Measurements from ENCODE around the gene IFNL1. TPM values are rescaled to one million over a fixed set of nuclear protein-coding genes. Genes with fewer than 3 reads are reported as not detected.
A peak's percentile ranks its signal among the peaks of the same experiment; 100 is the strongest.

The IFNL1 gene
- total RNA-seq, 1 experiment from 2014 or later, result not detected

DNA sequence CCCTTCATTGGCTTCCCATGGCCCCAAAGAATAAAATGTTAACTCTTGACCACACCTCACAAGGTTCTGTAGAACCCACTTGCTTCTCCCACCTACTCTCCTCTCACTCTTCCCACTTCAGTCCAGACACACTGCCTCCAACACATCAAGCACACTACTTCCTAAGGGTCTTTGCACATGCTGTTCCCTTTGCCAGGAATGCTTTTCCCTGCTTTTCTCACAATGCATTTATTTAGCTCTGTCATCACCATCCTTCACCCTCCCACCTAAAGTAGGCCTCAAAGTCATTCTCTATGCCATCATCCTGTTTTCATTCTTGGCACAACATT, 7.9 kb downstream of the IFNL1 start:
- no peaks in the 10 kb centered on the region; the same call in 1 of the 2 replicates for H3K36me3 ChIP-seq (ENCODE audit: control insufficient read depth, insufficient read depth, low read length)
- TF ChIP-seq CTCF (IDR thresholded peaks at IDR 0.05; ENCODE audit: insufficient read depth in 1 of 2, low read depth in 1 of 2, low read length in 1 of 2, severe bottlenecking in 1 of 2, unreplicated experiment in 1 of 2), result no peak
- peaks cover 48% of the 10 kb centered on the region for H3K36me3 Mint-ChIP-seq (ENCODE audit: insufficient read depth, unreplicated experiment)
- H3K4me1 ChIP-seq, result peaks cover 54% of the 10 kb centered on the region
- H3K9me3 ChIP-seq, result no peaks in the 10 kb centered on the region
- no peak overlapping the region for H3K4me3 ChIP-seq (ENCODE audit: low read depth, low read length)
- H3K27me3 ChIP-seq (replicated peaks; ENCODE audit: control insufficient read depth, insufficient read depth, low read length), result no peaks in the 10 kb centered on the region
- intact Hi-C loops (cut with micrococcal nuclease; ENCODE audit: unreplicated experiment), result no loop called here
- BruUV-seq (replicated peaks), result no TSS peak
- ChIA-PET POLR2A (interaction anchor here (0.6 to 1.6 kb wide), 5 partner anchors 8 to 403 kb away, joined by 3 to 13 read pairs (median 4); partner anchors contain the start of genes MED29 and PAF1), CTCF (interaction anchor here (0.8 to 1.4 kb wide), 4 partner anchors 27 to 182 kb away, joined by 5 to 7 read pairs (median 6); no protein-coding TSS in a partner anchor)
- no peaks in the 10 kb centered on the region for H3K27me3 Mint-ChIP-seq (ENCODE audit: insufficient read depth, unreplicated experiment)
- peak overlapping the region; percentile 68 for H3K4me3 Mint-ChIP-seq (ENCODE audit: unreplicated experiment)
- H3K9me3 Mint-ChIP-seq (ENCODE audit: unreplicated experiment), result no peaks in the 10 kb centered on the region
- H3K4me1 Mint-ChIP-seq (ENCODE audit: low read depth, unreplicated experiment), result peaks cover 49% of the 10 kb centered on the region
- H3K27ac Mint-ChIP-seq (ENCODE audit: unreplicated experiment), result peak overlapping the region; percentile 91
- no peak for DNase-seq

DNA sequence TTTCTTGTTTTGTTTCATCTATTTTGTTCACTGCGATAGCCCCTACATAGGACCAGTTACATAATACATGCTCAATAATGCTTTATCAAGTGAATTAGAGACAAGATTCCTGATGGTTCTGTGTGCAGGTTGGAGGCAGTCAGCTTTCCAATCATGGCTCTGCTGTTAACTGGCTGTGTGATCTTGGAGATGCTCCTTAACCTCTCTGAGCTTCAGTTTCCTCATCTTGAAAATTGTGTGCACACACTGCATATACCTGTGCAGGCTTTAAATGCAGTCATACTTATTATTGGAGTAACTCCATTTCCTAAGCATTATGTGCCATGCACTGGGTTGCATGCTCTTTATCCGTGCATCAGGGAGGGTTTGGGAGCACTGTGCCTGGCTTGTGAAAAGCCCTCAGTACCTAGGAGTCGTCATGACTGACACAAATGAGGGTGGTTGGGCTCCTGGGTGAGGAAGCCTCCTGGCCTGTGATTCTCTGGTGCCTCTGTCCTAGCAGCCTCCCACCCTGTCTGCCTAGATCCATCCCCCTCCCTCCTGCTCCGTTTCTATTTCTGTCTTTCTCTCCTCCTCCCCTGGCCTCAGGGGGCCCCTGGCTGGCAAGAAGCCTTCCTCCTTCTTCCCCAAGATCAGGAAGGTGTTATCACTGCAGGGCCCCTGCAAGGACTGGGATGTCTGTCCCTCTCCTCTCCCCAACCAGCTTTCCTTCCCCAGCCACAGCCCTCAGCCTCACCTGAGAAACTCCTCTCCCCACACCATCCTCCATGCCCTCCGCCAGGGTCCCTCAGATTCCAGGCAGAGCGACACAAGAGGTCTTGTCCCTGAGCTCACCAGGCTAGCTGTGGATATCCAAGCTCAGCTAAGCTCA, 8.7 kb downstream of the IFNL1 start:
- peaks cover 49% of the 10 kb centered on the region for H3K4me1 Mint-ChIP-seq (ENCODE audit: low read depth, unreplicated experiment)
- H3K4me3 Mint-ChIP-seq (ENCODE audit: unreplicated experiment), result peak overlapping the region; percentile 86
- no TSS peak for BruUV-seq (replicated peaks)
- POLR2A ChIA-PET, result no interaction called here
- intact Hi-C loops (cut with micrococcal nuclease; ENCODE audit: unreplicated experiment), result no loop called here
- Histone ChIP-seq H3K36me3 (ENCODE audit: control insufficient read depth, insufficient read depth, low read length) (no peaks in the 10 kb centered on the region; the same call in 1 of the 2 replicates), H3K9me3 (no peaks in the 10 kb centered on the region), H3K4me1 (peaks cover 55% of the 10 kb centered on the region), H3K27me3 (replicated peaks; ENCODE audit: control insufficient read depth, insufficient read depth, low read length) (no peaks in the 10 kb centered on the region), H3K4me3 (ENCODE audit: low read depth, low read length) (no peak overlapping the region)
- peaks cover 55% of the 10 kb centered on the region for H3K36me3 Mint-ChIP-seq (ENCODE audit: insufficient read depth, unreplicated experiment)
- H3K9me3 Mint-ChIP-seq (ENCODE audit: unreplicated experiment), result no peaks in the 10 kb centered on the region
- CTCF ChIA-PET, result interaction anchor here (0.6 kb wide), 1 partner anchor 100 kb away, joined by 3 read pairs; no protein-coding TSS in a partner anchor
- H3K27me3 Mint-ChIP-seq (ENCODE audit: insufficient read depth, unreplicated experiment), result no peaks in the 10 kb centered on the region
- peak overlapping the region; percentile 91 for H3K27ac Mint-ChIP-seq (ENCODE audit: unreplicated experiment)
- peak; percentile 41 to 80 for DNase-seq
- TF ChIP-seq CTCF (IDR thresholded peaks at IDR 0.05; ENCODE audit: insufficient read depth in 1 of 2, low read depth in 1 of 2, low read length in 1 of 2, severe bottlenecking in 1 of 2, unreplicated experiment in 1 of 2), result no peak

GRCh38 chr19:39306075-39306474, 9.9 kb downstream of the IFNL1 start:
- peak overlapping the region; percentile 91 for H3K27ac Mint-ChIP-seq (ENCODE audit: unreplicated experiment)
- ChIA-PET POLR2A (no interaction called here), CTCF (interaction anchor here (0.6 kb wide), 1 partner anchor 55 kb away, joined by 9 read pairs; no protein-coding TSS in a partner anchor)
- H3K4me3 ChIP-seq (ENCODE audit: low read depth, low read length), result no peak overlapping the region
- no peak for DNase-seq
- no peak for TF ChIP-seq CTCF (IDR thresholded peaks at IDR 0.05; ENCODE audit: insufficient read depth in 1 of 2, low read depth in 1 of 2, low read length in 1 of 2, severe bottlenecking in 1 of 2, unreplicated experiment in 1 of 2)
- H3K36me3 Mint-ChIP-seq (ENCODE audit: insufficient read depth, unreplicated experiment), result peaks cover 60% of the 10 kb centered on the region
- no peaks in the 10 kb centered on the region; the same call in 1 of the 2 replicates for H3K36me3 ChIP-seq (ENCODE audit: control insufficient read depth, insufficient read depth, low read length)
- BruUV-seq (replicated peaks), result no TSS peak
- intact Hi-C loops (cut with micrococcal nuclease; ENCODE audit: unreplicated experiment), result no loop called here
- H3K4me3 Mint-ChIP-seq (ENCODE audit: unreplicated experiment), result peak overlapping the region; percentile 86
- H3K4me1 ChIP-seq, result peaks cover 65% of the 10 kb centered on the region
- no peaks in the 10 kb centered on the region for H3K27me3 ChIP-seq (replicated peaks; ENCODE audit: control insufficient read depth, insufficient read depth, low read length)
- H3K27me3 Mint-ChIP-seq (ENCODE audit: insufficient read depth, unreplicated experiment), result no peaks in the 10 kb centered on the region
- H3K4me1 Mint-ChIP-seq (ENCODE audit: low read depth, unreplicated experiment), result peaks cover 59% of the 10 kb centered on the region
- H3K9me3 ChIP-seq, result no peaks in the 10 kb centered on the region
- H3K9me3 Mint-ChIP-seq (ENCODE audit: unreplicated experiment), result no peaks in the 10 kb centered on the region

Data from Caco-2 (cell line).